BJ (cell line): ENCODE measurements around the gene MAP1B. TPM values are rescaled to one million over a fixed set of nuclear protein-coding genes. Genes with fewer than 3 reads are reported as not detected.

Experiments used
- CTCF ChIA-PET: fragments of 350-600 bp; formaldehyde crosslinking; extraction: SDS; loops from one replicate; lab custom pipeline; 2021; ENCODE audit warnings: antibody characterized with exemption, inconsistent platforms; lab: Yijun Ruan, JAX
- POLR2A ChIA-PET: fragments of 300-600 bp; sonication (Branson Sonifier 250); formaldehyde crosslinking; extraction: SDS; loops from one replicate; lab custom pipeline; 2021; ENCODE audit warnings: antibody characterized with exemption; lab: Charles Lee
- DNase-seq: peaks from one replicate; pipeline ENCODE4 v3.0.0-alpha.2; 2011; ENCODE audit warnings: low read depth
- H3K27me3 ChIP-seq: 2 replicates; pipeline ENCODE4 v1.6.0; 2011; ENCODE audit warnings: low read length; ENCODE audit not compliant: control insufficient read depth, insufficient read depth
- H3K36me3 ChIP-seq: 2 replicates; pipeline ENCODE4 v1.5.1; 2011; ENCODE audit warnings: low read length; ENCODE audit not compliant: control insufficient read depth, insufficient read depth
- H3K4me3 ChIP-seq: 2 replicates; pipeline ENCODE4 v1.5.1; 2011; ENCODE audit warnings: low read depth, mild to moderate bottlenecking, control low read depth, low read length
- polyA plus RNA-seq: library from polyadenylated mRNA; depleted of rRNA; stranded (reverse); fragments of >200 nt; gene quantifications from 2 replicates; pipeline ENCODE4 v1.2.3, GENCODE V29; 2011
- TF ChIP-seq, protein P1 (sequence below): IDR thresholded peaks from 2 replicates; pipeline ENCODE4 v1.5.1; 2011; ENCODE audit warnings: low read depth, mild to moderate bottlenecking, control low read depth, inconsistent platforms, low read length, moderate library complexity; ENCODE audit not compliant: insufficient read depth

The MAP1B gene
- polyA plus RNA-seq, 1 experiment: 27.1 TPM

- CTCF ChIA-PET: interaction anchor here (1.5 kb wide), 1 partner anchor 9 kb away, joined by 5 read pairs; no protein-coding TSS in a partner anchor
- no peaks in the 10 kb centered on the region for H3K27me3 ChIP-seq
- no peak for DNase-seq
- H3K4me3 ChIP-seq: no peak overlapping the region
- peaks cover 1% of the 10 kb centered on the region; the same call in 1 of the 2 replicates for H3K36me3 ChIP-seq
- POLR2A ChIA-PET: no interaction called here
- TF ChIP-seq, protein P1, sequence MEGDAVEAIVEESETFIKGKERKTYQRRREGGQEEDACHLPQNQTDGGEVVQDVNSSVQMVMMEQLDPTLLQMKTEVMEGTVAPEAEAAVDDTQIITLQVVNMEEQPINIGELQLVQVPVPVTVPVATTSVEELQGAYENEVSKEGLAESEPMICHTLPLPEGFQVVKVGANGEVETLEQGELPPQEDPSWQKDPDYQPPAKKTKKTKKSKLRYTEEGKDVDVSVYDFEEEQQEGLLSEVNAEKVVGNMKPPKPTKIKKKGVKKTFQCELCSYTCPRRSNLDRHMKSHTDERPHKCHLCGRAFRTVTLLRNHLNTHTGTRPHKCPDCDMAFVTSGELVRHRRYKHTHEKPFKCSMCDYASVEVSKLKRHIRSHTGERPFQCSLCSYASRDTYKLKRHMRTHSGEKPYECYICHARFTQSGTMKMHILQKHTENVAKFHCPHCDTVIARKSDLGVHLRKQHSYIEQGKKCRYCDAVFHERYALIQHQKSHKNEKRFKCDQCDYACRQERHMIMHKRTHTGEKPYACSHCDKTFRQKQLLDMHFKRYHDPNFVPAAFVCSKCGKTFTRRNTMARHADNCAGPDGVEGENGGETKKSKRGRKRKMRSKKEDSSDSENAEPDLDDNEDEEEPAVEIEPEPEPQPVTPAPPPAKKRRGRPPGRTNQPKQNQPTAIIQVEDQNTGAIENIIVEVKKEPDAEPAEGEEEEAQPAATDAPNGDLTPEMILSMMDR: no peak
Observed at GRCh38 chr5:72115296-72115695, 8.0 kb downstream of the MAP1B start.

DNA sequence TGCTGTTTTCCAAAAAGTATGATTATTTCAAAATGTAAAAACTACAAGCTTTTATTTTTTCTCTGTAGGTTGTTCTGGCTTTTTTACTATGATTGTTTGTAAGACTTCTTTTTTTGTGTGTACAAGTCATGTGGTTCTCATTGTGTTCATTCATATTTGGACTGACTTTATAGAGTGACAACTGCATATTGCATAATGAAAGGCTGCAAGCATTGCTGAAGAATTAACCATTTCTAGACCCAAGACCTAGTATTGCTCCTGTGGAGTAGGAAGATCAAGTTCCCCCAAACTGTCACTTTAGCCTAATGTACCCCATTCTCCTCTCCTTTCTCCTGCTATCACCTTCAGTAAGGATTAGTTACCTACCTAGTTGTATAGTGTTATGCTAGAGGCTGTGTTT is 10.0 kb downstream of the MAP1B start:
- POLR2A ChIA-PET: no interaction called here

DNA sequence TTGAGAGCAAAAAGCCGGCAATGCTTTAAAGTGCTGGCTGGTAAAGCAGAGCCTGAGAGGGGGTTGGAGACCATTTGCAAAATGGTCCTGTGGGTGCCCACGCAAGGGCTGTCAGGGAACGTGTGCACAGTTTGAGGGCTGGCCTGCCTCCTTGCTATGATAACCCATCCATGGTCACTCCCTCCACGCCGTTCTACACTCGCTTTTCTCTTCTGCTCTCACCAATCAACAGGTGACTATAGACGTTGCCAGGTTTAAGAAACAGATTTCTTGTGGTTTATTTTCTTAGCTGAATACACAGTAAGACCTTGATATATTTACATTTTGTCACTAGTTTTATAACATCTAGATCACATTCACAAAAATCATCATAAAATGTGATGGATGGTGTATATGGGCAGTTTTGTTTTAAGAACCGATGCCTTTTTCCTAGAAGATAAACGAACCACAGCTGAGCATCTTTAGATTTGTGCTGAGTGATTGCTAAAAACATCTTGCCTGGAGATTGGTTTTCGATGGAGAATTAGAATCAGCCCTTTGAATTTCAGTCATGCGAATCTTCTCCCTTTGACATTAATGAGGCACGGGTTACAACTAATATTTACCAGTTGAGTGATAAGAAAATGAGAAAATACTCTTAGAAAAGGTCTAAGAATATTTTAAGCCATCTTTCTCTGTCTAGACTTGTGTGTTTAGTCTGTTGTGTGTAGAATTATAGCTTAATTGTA is 13.9 kb downstream of the MAP1B start:
- no peaks in the 10 kb centered on the region for H3K27me3 ChIP-seq
- ChIA-PET CTCF (interaction anchor here (0.9 to 1.4 kb wide), 2 partner anchors 8 to 14 kb away, joined by 3 read pairs; no protein-coding TSS in a partner anchor), POLR2A (no interaction called here)
- no peak overlapping the region for H3K4me3 ChIP-seq
- TF ChIP-seq, protein P1: no peak
- peaks cover 2% of the 10 kb centered on the region; the same call in 1 of the 2 replicates for H3K36me3 ChIP-seq
- no peak for DNase-seq

More for the DNA sequence above, 10.0 kb downstream of the MAP1B start:
- no peak for DNase-seq
- H3K36me3 ChIP-seq: peaks cover 4% of the 10 kb centered on the region; the same call in 1 of the 2 replicates
- no peaks in the 10 kb centered on the region for H3K27me3 ChIP-seq
- H3K4me3 ChIP-seq: no peak overlapping the region
- TF ChIP-seq, protein P1: no peak
- CTCF ChIA-PET: interaction anchor here (0.7 kb wide), 1 partner anchor 40 kb away, joined by 4 read pairs; no protein-coding TSS in a partner anchor

- DNase-seq: no peak
- Histone ChIP-seq H3K36me3 (peaks cover 2% of the 10 kb centered on the region; the same call in 1 of the 2 replicates), H3K4me3 (no peak overlapping the region), H3K27me3 (no peaks in the 10 kb centered on the region)
- ChIA-PET CTCF (interaction anchor here (0.6 to 1.4 kb wide), 3 partner anchors 9 to 493 kb away, joined by 3 to 5 read pairs (median 3); no protein-coding TSS in a partner anchor), POLR2A (no interaction called here)
- TF ChIP-seq, protein P1: no peak
Observed at GRCh38 chr5:72121780-72122445, 14.6 kb downstream of the MAP1B start.

- Histone ChIP-seq H3K4me3 (no peak overlapping the region), H3K27me3 (no peaks in the 10 kb centered on the region), H3K36me3 (peaks cover 2% of the 10 kb centered on the region; the same call in 1 of the 2 replicates)
- TF ChIP-seq, protein P1: no peak
- no peak for DNase-seq
- ChIA-PET CTCF (interaction anchor here (0.6 to 1.4 kb wide), 3 partner anchors 9 to 494 kb away, joined by 3 to 5 read pairs (median 3); no protein-coding TSS in a partner anchor), POLR2A (no interaction called here)
Observed at GRCh38 chr5:72122602-72123001, 15.3 kb downstream of the MAP1B start.
